Measurements from ENCODE around the gene TMEM131.

TMEM131 gene

DNA sequence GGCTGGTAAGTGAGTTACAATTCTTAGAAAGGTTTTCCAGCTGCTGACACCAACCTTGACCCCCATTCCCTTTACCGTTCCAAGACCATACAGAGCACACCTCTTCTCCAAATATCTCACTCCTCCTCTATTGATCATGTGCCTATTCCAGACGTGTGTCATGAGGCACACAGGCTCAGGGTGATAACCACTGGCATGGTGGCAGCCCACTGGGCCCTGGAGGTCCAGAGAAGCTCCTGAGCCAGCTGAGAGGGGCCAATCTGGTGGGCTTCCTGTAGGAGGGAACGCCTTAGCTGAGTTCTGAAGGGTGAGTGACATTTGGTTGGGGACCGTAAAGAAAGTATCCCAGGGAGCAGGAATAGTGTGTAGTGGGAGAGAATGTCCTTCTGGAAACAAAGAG is 254.1 kb downstream of the TMEM131 start:
- DNase-seq: no peak

GRCh38 chr2:97741251-97741650 is 254.5 kb downstream of the TMEM131 start:
- DNase-seq: no peak

- DNase-seq: peak in 8 of 51 donors; percentile 1 to 42 (median 10)
Observed at GRCh38 chr2:97740590-97741182, 255.1 kb downstream of the TMEM131 start.

- no peak for DNase-seq
Observed at GRCh38 chr2:97739893-97740245, 255.9 kb downstream of the TMEM131 start.

DNA sequence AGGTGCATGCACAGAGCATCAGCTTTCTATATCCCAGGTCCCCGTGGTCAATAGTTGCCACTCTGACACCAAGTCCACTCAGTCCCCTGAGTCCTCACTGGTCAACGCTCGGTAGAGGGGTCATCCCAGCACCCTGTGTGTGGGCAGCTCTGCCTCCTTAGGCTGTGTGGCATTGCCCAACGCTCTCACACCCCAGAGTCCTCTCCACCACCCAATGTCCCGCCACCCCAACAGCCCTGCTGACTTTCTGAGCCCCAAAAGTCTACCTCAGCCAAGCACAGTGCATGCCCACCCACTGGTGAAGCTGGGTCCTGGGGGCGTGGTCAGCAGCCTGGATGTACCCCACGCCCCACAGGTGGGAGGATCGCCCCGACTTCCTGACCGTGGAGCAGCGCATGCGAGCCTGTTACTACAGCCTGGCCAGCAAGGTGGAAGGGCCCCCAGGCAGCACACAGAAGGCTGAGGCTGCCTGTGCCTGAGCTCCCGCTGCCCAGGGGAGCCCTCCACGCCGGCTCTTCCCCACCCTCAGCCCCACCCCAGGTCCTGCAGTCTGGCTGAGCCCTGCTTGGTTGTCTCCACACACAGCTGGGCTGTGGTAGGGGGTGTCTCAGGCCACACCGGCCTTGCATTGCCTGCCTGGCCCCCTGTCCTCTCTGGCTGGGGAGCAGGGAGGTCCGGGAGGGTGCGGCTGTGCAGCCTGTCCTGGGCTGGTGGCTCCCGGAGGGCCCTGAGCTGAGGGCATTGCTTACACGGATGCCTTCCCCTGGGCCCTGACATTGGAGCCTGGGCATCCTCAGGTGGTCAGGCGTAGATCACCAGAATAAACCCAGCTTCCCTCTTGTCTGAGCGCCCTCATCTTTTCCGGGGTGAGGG is 256.5 kb downstream of the TMEM131 start:
- DNase-seq: no peak

DNA sequence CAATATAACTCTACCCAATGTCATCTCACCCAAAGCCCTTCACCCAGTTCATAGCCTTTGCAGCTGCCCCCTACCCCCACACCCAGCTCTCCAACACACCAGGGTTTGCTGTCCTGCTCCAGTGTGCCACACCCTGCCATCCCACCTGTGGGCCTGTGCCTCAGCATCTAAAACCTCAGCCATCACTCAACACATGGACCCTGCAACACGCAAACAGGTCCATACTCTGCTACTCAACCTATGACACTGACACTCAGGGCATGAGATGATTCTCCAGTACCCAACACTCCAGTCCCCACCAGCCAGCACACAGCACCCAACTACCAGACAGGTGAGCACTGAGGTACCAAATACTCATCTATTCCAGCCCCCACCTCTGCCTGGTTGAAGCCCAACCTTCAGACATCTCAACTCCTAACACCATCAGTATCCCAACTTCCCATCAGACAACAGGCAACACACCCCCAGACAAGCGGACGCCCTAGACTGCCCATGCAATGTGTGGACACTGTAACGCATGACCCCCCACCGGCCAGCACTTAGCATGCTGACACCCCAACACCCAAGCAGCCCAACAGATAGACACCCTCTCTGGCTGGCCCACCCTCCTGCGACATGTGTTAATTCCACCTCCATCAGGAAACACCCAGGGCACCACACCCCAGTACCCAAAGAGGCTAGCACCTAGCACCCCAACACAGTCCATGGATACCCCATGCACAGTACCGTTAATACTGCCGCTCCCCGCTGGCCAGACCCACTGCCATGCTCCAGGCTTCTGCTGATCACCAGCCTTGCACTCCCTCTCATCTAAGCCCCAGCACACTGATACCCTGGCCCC is 257.3 kb downstream of the TMEM131 start:
- peak in 1 of 51 donors; percentile 60 for DNase-seq

DNA sequence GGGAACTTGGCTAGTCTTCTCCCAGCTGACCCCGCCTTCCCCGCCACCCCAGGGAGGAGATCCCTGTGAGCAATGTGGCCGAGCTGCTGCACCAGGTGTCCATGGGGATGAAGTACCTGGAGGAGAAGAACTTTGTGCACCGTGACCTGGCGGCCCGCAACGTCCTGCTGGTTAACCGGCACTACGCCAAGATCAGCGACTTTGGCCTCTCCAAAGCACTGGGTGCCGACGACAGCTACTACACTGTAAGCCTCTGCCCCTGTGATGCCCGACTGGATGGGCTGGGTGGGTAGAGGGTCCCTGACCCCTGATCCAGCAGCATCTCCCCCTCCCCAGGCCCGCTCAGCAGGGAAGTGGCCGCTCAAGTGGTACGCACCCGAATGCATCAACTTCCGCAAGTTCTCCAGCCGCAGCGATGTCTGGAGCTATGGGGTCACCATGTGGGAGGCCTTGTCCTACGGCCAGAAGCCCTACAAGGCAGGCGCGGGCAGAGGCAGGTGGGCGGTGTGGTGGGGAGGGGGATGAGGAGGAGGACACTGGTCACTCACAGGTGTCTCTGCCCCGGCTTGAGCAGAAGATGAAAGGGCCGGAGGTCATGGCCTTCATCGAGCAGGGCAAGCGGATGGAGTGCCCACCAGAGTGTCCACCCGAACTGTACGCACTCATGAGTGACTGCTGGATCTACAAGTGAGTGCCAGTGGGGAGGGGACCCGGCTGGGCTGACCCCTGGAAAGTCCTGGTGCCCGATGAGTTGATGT is 258.1 kb downstream of the TMEM131 start:
- DNase-seq: peak in 1 of 51 donors; percentile 87

DNA sequence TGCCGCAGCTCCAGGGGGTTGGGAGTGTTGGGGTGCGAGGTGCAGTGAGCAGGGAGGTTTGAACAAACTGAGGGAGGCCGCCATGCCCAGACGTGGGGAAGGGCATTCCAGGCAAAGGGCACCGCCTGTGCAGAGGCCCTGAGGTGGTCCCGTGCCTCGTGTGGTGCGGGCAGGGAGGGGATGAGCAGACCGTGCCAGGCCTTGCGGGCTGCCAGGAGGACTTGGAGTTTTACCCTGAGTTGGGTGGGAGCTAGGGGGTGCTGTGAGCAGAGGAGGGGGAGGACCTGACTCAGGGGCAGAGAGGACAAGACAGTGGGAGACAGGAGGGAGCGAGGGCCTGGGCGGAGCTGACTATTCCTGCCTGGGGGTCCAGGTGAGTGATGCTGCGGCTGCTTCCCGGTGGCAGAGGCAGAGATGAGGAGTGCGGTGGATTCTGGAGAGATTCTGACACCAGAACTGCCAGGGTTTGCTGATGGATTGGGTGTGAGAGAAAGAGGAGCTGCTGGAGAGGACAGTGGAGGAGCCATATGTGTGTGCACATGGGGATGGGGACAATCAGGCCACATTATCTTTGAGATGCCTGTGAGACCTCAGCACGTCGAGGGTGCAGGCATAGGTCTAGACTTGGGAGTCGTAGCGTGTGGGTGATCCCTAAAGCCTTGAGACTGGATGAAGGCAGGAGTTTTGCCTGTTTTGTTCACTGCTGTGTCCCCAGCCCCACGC is 259.0 kb downstream of the TMEM131 start:
- no peak for DNase-seq

DNA sequence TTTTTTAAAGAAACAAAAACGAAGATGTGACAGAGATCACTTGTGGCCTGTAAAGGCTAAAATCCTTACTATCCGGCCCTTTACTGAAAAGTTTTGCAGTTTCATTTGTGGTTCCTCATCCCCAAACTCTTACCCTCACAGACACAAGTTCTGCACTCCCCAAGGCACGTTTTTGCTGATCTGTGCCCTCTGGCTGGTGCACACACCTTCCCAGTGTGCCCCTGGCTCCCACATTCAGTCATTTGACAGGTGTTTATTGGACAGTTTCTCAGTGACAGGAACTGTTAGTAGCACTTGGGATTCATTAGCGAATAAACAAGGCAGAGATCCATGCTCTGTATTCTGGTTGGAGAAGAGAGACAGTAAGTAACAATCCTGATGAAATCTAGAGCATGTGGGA is 259.6 kb downstream of the TMEM131 start:
- DNase-seq: no peak

- peak in 1 of 51 donors; percentile 33 for DNase-seq
Observed at GRCh38 chr2:97735161-97735561, 260.6 kb downstream of the TMEM131 start.

GRCh38 chr2:97734061-97735051 is 261.4 kb downstream of the TMEM131 start:
- DNase-seq: no peak

DNA sequence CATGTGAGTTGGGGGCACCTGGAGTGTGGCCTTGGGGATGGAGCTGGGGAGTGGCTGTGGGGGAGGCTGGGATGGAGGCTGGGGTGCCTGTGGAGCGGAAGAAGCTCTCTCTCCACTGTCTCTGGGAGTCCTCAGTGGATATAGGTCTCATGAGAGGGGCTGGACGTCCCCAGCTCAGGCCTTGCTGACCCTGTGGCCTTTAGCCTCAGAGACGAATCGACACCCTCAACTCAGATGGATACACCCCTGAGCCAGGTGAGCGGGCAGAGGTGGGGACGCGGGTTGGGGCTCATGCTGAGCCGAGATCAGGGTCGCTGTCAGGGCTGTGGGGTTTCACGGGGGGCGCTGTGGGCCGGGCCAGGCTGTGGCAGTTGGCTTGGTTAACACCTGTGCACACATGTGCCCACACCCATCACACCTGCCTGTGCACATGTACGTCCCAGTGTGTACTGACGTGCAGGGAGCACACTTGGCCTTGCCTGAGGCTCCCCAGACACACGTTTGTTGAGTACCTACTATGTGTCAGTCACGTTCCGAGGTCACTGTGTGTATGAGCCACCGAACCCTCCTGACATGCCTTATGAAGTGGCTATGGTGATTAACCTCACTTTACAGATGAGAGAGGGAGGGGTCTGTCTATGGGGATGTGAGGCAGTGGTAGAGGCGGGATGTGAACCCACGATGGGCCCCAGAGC is 262.3 kb downstream of the TMEM131 start:
- peak in 1 of 51 donors; percentile 57 for DNase-seq

DNA sequence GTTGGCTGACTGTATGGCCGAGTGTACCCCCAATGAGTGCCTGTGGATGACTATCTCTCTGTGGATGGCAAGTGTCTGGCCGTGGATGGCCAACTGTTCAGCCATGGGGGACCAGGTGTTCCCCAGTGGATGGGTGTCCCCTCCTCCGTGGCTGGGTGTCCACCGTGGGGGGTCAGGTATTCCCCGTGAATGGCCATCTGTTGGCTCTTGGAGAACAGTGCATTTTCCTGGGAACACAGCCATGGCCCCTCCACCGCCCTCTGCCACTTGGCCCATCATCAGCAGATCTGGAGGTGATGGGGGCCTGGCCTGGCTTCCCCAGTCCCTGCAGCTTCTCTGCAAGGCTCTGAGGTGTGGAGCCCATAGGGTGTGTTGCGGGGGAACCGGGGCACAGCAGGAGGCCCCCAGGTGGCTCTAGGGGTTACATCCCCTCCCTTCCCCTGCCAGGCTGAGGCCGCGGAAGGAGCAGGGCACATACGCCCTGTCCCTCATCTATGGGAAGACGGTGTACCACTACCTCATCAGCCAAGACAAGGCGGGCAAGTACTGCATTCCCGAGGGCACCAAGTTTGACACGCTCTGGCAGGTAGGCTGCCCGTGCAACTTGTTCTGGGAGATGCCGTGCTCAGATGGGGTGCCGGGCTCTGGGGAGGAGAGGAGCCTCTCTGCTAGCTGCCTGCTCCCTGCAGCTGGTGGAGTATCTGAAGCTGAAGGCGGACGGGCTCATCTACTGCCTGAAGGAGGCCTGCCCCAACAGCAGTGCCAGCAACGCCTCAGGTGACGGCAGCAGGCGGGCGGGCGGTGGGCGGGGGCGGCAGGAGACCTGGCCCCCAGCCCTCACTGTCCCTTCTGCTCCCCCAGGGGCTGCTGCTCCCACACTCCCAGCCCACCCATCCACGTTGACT is 263.1 kb downstream of the TMEM131 start:
- no peak for DNase-seq

GRCh38 chr2:97731274-97732020 is 264.3 kb downstream of the TMEM131 start:
- DNase-seq: no peak

- DNase-seq: no peak
Observed at GRCh38 chr2:97730245-97730644, 265.5 kb downstream of the TMEM131 start.

- peak in 6 of 51 donors; percentile 11 to 46 (median 26) for DNase-seq
Observed at GRCh38 chr2:97728091-97728731, 267.5 kb downstream of the TMEM131 start.
